Esophagus muscularis mucosa (tissue), 4 donors: ENCODE results near the gene XPO5. TPM values are rescaled to one million over a fixed set of nuclear protein-coding genes. Genes with fewer than 3 reads are reported as not detected.

Experiments
- DNase-seq: peaks from one replicate; pipeline ENCODE4 v3.0.0-alpha.2; 2017; ENCODE audit errors: extremely low spot score
- H3K27ac ChIP-seq, 4 donors: fragments of 200-600 bp; sonication (generic); replicated peaks in 1 of 4; 1 replicate in 3 of 4; 2 replicates in 1 of 4; pipeline ENCODE4 v1.5.1; 2016 to 2019; ENCODE audit warnings: mild to moderate bottlenecking in 1 of 4
- H3K27me3 ChIP-seq, 4 donors: fragments of 200-600 bp; sonication (generic); one replicate each; pipeline versions ENCODE4 v1.5.1 to v1.6.0; 2016 to 2019
- H3K36me3 ChIP-seq, 4 donors: fragments of 200-600 bp; sonication (generic); one replicate each; pipeline ENCODE4 v1.5.1; 2016 to 2019
- H3K4me1 ChIP-seq, 4 donors: fragments of 200-600 bp; sonication (generic); one replicate each; pipeline ENCODE4 v1.5.1; 2016 to 2019
- H3K4me3 ChIP-seq, 4 donors: fragments of 200-600 bp; sonication (generic); 1 replicate in 2 of 4; 2 replicates in 2 of 4; pipeline ENCODE4 v1.5.1; 2016 to 2019; ENCODE audit warnings: mild to moderate bottlenecking in 4 of 4, moderate library complexity in 1 of 4
- H3K9me3 ChIP-seq, 4 donors: fragments of 200-600 bp; sonication (generic); 1 replicate in 3 of 4; 2 replicates in 1 of 4; pipeline ENCODE4 v1.5.1; 2016 to 2019
- EP300 ChIP-seq: sonication (generic); formaldehyde crosslinking; IDR thresholded peaks from one replicate; pipeline ENCODE4 v1.6.1; 2017; ENCODE audit warnings: antibody characterized with exemption
- POLR2A ChIP-seq: fragments of 450-650 bp; IDR thresholded peaks from one replicate; pipeline ENCODE4 v1.6.1; 2017; ENCODE audit warnings: antibody characterized with exemption, moderate library complexity, mild to moderate bottlenecking, low read depth
- POLR2AphosphoS5 ChIP-seq, 2 donors: sonication (generic); formaldehyde crosslinking; IDR thresholded peaks; one replicate each; pipeline ENCODE4 v1.6.1; 2017; ENCODE audit warnings: antibody characterized with exemption in 2 of 2
- WGBS: methylation state at CpG from one replicate; pipeline ENCODE4 v1.1.5; 2018; 5-methylcytosine and 5-hydroxymethylcytosine counted together
- intact Hi-C: fragments of 100-400 bp; cut with DNase I; formaldehyde crosslinking; loops from one replicate; pipeline ENCODE4 v1.15.1; 2023
- total RNA-seq, 4 donors: library from RNA; depleted of rRNA; stranded (reverse); fragments of >200 nt; gene quantifications; one replicate each; pipeline versions ENCODE4 v1.1.0 to v1.2.1, GENCODE V29; 2016
- TF ChIP-seq, protein P1 (sequence below), 3 experiments: fragments of 200-600 bp in 2 of 3; fragments of 450-650 bp in 1 of 3; sonication (generic) in 2 of 3; IDR thresholded peaks; one replicate each; pipeline ENCODE4 v1.5.1; 2017 to 2019; ENCODE audit warnings: antibody characterized with exemption in 3 of 3, mild to moderate bottlenecking in 2 of 3, moderate library complexity in 1 of 3

XPO5 gene
- total RNA-seq, 4 donors from 2014 or later, result 12.5 to 17.1 (median 15.7) TPM

GRCh38 chr6:43494321-43494720 lies 81.5 kb downstream of the XPO5 start:
- no peak overlapping the region for H3K4me3 ChIP-seq
- DNase-seq, result no peak
- no peaks in the 10 kb centered on the region for H3K27me3 ChIP-seq
- TF ChIP-seq POLR2A, result no peak
- TF ChIP-seq, protein P1, sequence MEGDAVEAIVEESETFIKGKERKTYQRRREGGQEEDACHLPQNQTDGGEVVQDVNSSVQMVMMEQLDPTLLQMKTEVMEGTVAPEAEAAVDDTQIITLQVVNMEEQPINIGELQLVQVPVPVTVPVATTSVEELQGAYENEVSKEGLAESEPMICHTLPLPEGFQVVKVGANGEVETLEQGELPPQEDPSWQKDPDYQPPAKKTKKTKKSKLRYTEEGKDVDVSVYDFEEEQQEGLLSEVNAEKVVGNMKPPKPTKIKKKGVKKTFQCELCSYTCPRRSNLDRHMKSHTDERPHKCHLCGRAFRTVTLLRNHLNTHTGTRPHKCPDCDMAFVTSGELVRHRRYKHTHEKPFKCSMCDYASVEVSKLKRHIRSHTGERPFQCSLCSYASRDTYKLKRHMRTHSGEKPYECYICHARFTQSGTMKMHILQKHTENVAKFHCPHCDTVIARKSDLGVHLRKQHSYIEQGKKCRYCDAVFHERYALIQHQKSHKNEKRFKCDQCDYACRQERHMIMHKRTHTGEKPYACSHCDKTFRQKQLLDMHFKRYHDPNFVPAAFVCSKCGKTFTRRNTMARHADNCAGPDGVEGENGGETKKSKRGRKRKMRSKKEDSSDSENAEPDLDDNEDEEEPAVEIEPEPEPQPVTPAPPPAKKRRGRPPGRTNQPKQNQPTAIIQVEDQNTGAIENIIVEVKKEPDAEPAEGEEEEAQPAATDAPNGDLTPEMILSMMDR (IDR thresholded peaks at IDR 0.05), result no peak
- TF ChIP-seq EP300, result no peak
- TF ChIP-seq POLR2AphosphoS5 (IDR thresholded peaks at IDR 0.05), result no peak
- H3K9me3 ChIP-seq, result no peaks in the 10 kb centered on the region
- peaks cover 8 to 24% (median 16%) of the 10 kb centered on the region in 4 donors for H3K36me3 ChIP-seq
- H3K27ac ChIP-seq, result no peak overlapping the region
- intact Hi-C loops, result loop anchor here (10.0 kb wide), 1 partner anchor 130 kb away; the partner anchor contains the start of gene ZNF318
- peaks cover 25 to 42% (median 33%) of the 10 kb centered on the region in 4 donors for H3K4me1 ChIP-seq
- WGBS, result 88% methylated on average over 6 of the region's 6 CpGs

GRCh38 chr6:43493833-43494232 lies 82.0 kb downstream of the XPO5 start:
- DNase-seq, result no peak
- Histone ChIP-seq H3K9me3 (no peaks in the 10 kb centered on the region), H3K27me3 (no peaks in the 10 kb centered on the region), H3K36me3 (peaks cover 3 to 19% (median 11%) of the 10 kb centered on the region in 4 donors), H3K4me3 (no peak overlapping the region), H3K4me1 (peaks cover 21 to 37% (median 33%) of the 10 kb centered on the region in 4 donors), H3K27ac (no peak overlapping the region)
- WGBS, result 89% methylated on average over 7 of the region's 7 CpGs
- no peak for TF ChIP-seq EP300
- TF ChIP-seq POLR2AphosphoS5 (IDR thresholded peaks at IDR 0.05), result no peak
- intact Hi-C loops, result loop anchor here (10.0 kb wide), 1 partner anchor 129 kb away; the partner anchor contains the start of gene ZNF318

DNA sequence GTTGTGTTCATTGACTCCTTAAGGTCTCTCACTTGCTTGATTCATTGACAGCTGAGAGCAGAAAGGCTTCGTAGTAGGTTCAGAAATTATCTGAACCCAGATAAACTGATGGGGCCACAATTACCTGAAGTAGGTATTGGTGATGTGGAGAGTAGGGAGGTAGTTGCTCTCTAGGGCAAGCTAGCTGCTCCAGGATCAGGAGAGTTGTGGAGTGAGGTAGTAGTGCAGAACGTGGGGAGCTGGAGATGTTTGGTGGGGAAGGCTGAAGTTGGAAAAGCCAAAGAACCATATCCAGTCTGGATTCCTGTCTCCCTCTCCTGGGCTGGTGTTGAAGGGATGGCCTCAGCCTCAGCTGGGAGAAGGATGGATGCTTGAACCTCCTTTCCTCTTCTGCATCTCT lies 82.6 kb downstream of the XPO5 start:
- Histone ChIP-seq H3K27ac (peak overlapping the region in 1 of 4 donors; percentile 65), H3K4me3 (no peak overlapping the region), H3K27me3 (no peaks in the 10 kb centered on the region), H3K4me1 (peaks cover 20 to 39% (median 33%) of the 10 kb centered on the region in 4 donors), H3K9me3 (no peaks in the 10 kb centered on the region), H3K36me3 (peaks cover 0 to 13% (median 5%) of the 10 kb centered on the region in 4 donors)
- intact Hi-C loops, result loop anchor here (10.0 kb wide), 1 partner anchor 128 kb away; the partner anchor contains the start of gene ZNF318
- 87% methylated on average over 2 of the region's 2 CpGs for WGBS
- no peak for DNase-seq
- TF ChIP-seq POLR2AphosphoS5 (IDR thresholded peaks at IDR 0.05), result no peak
- no peak for TF ChIP-seq POLR2A
- TF ChIP-seq EP300, result no peak
- TF ChIP-seq, protein P1 (IDR thresholded peaks at IDR 0.05), result no peak

DNA sequence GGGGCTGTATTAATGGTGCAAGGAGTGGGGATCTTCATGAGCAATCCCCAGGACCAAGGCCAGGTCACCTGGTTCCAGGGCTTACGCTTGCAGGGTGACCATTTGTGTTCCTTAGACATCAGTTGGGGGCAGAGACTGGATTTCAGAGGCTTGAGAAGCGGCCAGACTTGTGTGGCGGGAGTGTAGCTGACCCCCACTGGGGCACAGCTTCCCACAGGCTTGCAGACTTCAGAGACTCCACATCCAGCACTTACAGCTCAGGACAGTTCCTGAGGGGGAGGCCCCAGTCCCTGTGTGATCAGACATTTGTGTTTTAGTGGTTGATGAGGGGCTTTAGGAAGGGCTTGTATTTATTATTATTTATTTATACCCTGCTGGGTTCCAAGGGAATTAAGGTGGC lies 83.2 kb downstream of the XPO5 start:
- Histone ChIP-seq H3K9me3 (no peaks in the 10 kb centered on the region), H3K4me3 (peak overlapping the region in 2 of 4 donors; percentile 11 to 36), H3K27ac (peak overlapping the region; percentile 61 to 76 (median 67)), H3K4me1 (peaks cover 20 to 39% (median 33%) of the 10 kb centered on the region in 4 donors), H3K36me3 (peaks cover 0 to 7% (median 3%) of the 10 kb centered on the region in 4 donors), H3K27me3 (no peaks in the 10 kb centered on the region)
- no peak for DNase-seq
- TF ChIP-seq EP300, result no peak
- intact Hi-C loops, result loop anchor here (10.0 kb wide), 1 partner anchor 128 kb away; the partner anchor contains the start of gene ZNF318
- 84% methylated on average over 3 of the region's 3 CpGs for WGBS

GRCh38 chr6:43491750-43492661 lies 83.8 kb downstream of the XPO5 start:
- peaks cover 0 to 7% (median 2%) of the 10 kb centered on the region in 4 donors for H3K36me3 ChIP-seq
- peaks cover 20 to 35% (median 32%) of the 10 kb centered on the region in 4 donors for H3K4me1 ChIP-seq
- TF ChIP-seq EP300 (no peak), POLR2AphosphoS5 (IDR thresholded peaks at IDR 0.05) (peak; percentile 58 to 63)
- H3K9me3 ChIP-seq, result no peaks in the 10 kb centered on the region
- WGBS, result 59% methylated on average over 9 of the region's 10 CpGs
- peak overlapping the region; percentile 61 to 76 (median 67) for H3K27ac ChIP-seq
- peak; percentile 95 for DNase-seq
- intact Hi-C loops, result loop anchor here (10.0 kb wide), 1 partner anchor 127 kb away; the partner anchor contains the start of gene ZNF318
- H3K27me3 ChIP-seq, result no peaks in the 10 kb centered on the region
- H3K4me3 ChIP-seq, result peak overlapping the region in 2 of 4 donors; percentile 11 to 36

DNA sequence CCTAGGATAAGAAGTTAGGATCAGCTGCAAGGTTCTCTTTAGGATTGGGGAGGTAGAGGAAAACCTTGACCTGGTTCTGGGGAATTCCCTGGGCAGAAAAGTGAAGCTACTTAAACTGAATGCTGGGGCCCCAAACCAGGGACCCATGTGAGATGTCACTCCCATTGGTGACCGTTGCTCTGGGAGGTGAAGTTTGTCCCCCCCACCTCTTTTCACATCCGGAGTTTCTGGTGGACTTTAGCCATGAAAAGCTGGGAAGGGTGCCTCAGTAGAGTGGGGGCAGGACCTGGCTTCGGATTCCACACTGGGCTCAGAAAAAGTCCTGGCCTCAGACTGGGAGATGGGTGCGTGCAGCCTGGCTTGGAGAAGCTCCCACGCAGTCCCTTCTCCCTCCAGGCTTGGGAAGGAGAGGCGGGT lies 85.3 kb downstream of the XPO5 start:
- DNase-seq, result no peak
- intact Hi-C loops, result loop anchor here (10.0 kb wide), 1 partner anchor 126 kb away; the partner anchor contains the start of gene ZNF318
- no peaks in the 10 kb centered on the region for H3K9me3 ChIP-seq
- H3K4me1 ChIP-seq, result peaks cover 5 to 21% (median 17%) of the 10 kb centered on the region in 4 donors
- H3K27me3 ChIP-seq, result no peaks in the 10 kb centered on the region
- H3K27ac ChIP-seq, result no peak overlapping the region
- peaks cover 0 to 15% (median 6%) of the 10 kb centered on the region in 4 donors for H3K36me3 ChIP-seq
- WGBS, result 87% methylated on average over 4 of the region's 6 CpGs
- H3K4me3 ChIP-seq, result no peak overlapping the region
- TF ChIP-seq POLR2AphosphoS5 (IDR thresholded peaks at IDR 0.05), result no peak
- TF ChIP-seq, protein P1 (IDR thresholded peaks at IDR 0.05), result no peak
- TF ChIP-seq EP300, result no peak
- no peak for TF ChIP-seq POLR2A
